Osteoblast (primary cell): Measurements from ENCODE around the gene GCAT. TPM values are rescaled to one million over a fixed set of nuclear protein-coding genes. Genes with fewer than 3 reads are reported as not detected.

ENCODE experiments used
- DNase-seq: peaks from one replicate; pipeline ENCODE4 v3.0.0; 2011; ENCODE audit warnings: low spot score, mixed read lengths; ENCODE audit not compliant: insufficient read length; ENCODE audit errors: missing footprints
- H2AFZ ChIP-seq: 2 replicates; pipeline ENCODE4 v1.6.0; 2011; ENCODE audit warnings: mild to moderate bottlenecking, low read length
- H3K27ac ChIP-seq: 2 replicates; pipeline ENCODE4 v1.5.1; 2011; ENCODE audit warnings: mild to moderate bottlenecking, low read depth, low read length, moderate library complexity
- H3K27me3 ChIP-seq: 2 replicates; pipeline ENCODE4 v1.6.0; 2012; ENCODE audit warnings: mild to moderate bottlenecking, control low read depth, inconsistent platforms, low read length, moderate library complexity; ENCODE audit not compliant: insufficient read depth
- H3K36me3 ChIP-seq: 2 replicates; pipeline ENCODE4 v1.5.1; 2011; ENCODE audit warnings: mild to moderate bottlenecking, low read length, control low read depth, moderate library complexity; ENCODE audit not compliant: insufficient read depth
- H3K4me1 ChIP-seq: 2 replicates; pipeline ENCODE4 v1.5.1; 2011; ENCODE audit warnings: mild to moderate bottlenecking, low read length, control low read depth, moderate library complexity; ENCODE audit not compliant: insufficient read depth
- H3K4me2 ChIP-seq: 2 replicates; pipeline ENCODE4 v1.6.0; 2011; ENCODE audit warnings: mild to moderate bottlenecking, low read length; ENCODE audit not compliant: insufficient read depth
- H3K4me3 ChIP-seq: fragments of 200-600 bp; sonication (generic); 3 replicates; pipeline ENCODE4 v1.5.1; 2012; ENCODE audit warnings: mild to moderate bottlenecking, low read length, inconsistent platforms; ENCODE audit not compliant: insufficient read depth
- H3K79me2 ChIP-seq: 2 replicates; pipeline ENCODE4 v1.6.0; 2012; ENCODE audit warnings: mild to moderate bottlenecking, low read length, control low read depth, inconsistent platforms; ENCODE audit not compliant: insufficient read depth
- H3K9me3 ChIP-seq: 2 replicates; pipeline ENCODE4 v1.5.1; 2011; ENCODE audit warnings: low read depth, low read length, control low read depth
- H4K20me1 ChIP-seq: 2 replicates; pipeline ENCODE4 v1.6.0; 2012; ENCODE audit warnings: mild to moderate bottlenecking, low read length, control low read depth; ENCODE audit not compliant: insufficient read depth
- CTCF ChIP-seq: IDR thresholded peaks from 2 replicates; pipeline ENCODE4 v1.5.1; 2011; ENCODE audit warnings: mild to moderate bottlenecking, low read depth, low read length, moderate library complexity; ENCODE audit errors: extremely low read depth
- total RNA-seq: library from RNA; depleted of rRNA; stranded (reverse); fragments of >200 nt; gene quantifications from 2 replicates; pipeline ENCODE4 v1.2.3, GENCODE V29; 2012

The GCAT gene
- total RNA-seq: 25.9 and 26.8 TPM in 2 replicates

GRCh38 chr22:37807410-37808293 lies at the start of gene GCAT:
Gene GCAT, plus strand, starts transcription at chr22:37807934. Its CDS starts 34 bp downstream, at chr22:37807968.
- no peak for TF ChIP-seq CTCF
- peaks cover 29% of the 10 kb centered on the region for H3K4me1 ChIP-seq
- H3K4me3 ChIP-seq: peak within 1 kb of the TSS; percentile 84
- H4K20me1 ChIP-seq: peaks cover 2% of the 10 kb centered on the region
- H3K79me2 ChIP-seq: peaks cover 13% of the 10 kb centered on the region
- H3K27ac ChIP-seq: peak within 1 kb of the TSS; percentile 82
- H3K27me3 ChIP-seq: no peaks in the 10 kb centered on the region
- no peaks in the 10 kb centered on the region for H3K36me3 ChIP-seq
- H3K9me3 ChIP-seq: no peaks in the 10 kb centered on the region
- H2AFZ ChIP-seq: peak within 1 kb of the TSS; percentile 92
- peak within 1 kb of the TSS; percentile 98 for H3K4me2 ChIP-seq
- peak; percentile 100 for DNase-seq

- Histone ChIP-seq H3K36me3 (peaks cover 88% of the 10 kb centered on the region), H4K20me1 (peaks cover 29% of the 10 kb centered on the region), H3K79me2 (peaks cover 62% of the 10 kb centered on the region), H3K9me3 (no peaks in the 10 kb centered on the region), H2AFZ (no peak overlapping the region), H3K4me3 (no peak overlapping the region), H3K27ac (no peak overlapping the region), H3K4me1 (peaks cover 6% of the 10 kb centered on the region), H3K27me3 (no peaks in the 10 kb centered on the region), H3K4me2 (no peak overlapping the region)
- TF ChIP-seq CTCF: no peak
- no peak for DNase-seq
Observed at GRCh38 chr22:37758694-37759093, 49.0 kb upstream of the GCAT start.

- Histone ChIP-seq H3K9me3 (no peaks in the 10 kb centered on the region), H3K79me2 (peaks cover 59% of the 10 kb centered on the region), H3K4me2 (no peak overlapping the region), H3K27ac (no peak overlapping the region), H3K4me1 (peaks cover under 1% of the 10 kb centered on the region), H3K36me3 (peaks cover 91% of the 10 kb centered on the region), H3K27me3 (no peaks in the 10 kb centered on the region), H2AFZ (no peak overlapping the region), H4K20me1 (peaks cover 26% of the 10 kb centered on the region), H3K4me3 (no peak overlapping the region)
- no peak for DNase-seq
- TF ChIP-seq CTCF: no peak
Observed at GRCh38 chr22:37759281-37759680, 48.5 kb upstream of the GCAT start.

- peaks cover 20% of the 10 kb centered on the region for H4K20me1 ChIP-seq
- peaks cover 88% of the 10 kb centered on the region for H3K36me3 ChIP-seq
- H3K4me2 ChIP-seq: no peak overlapping the region
- no peak overlapping the region for H3K27ac ChIP-seq
- H3K79me2 ChIP-seq: peaks cover 50% of the 10 kb centered on the region
- no peaks in the 10 kb centered on the region for H3K27me3 ChIP-seq
- no peak overlapping the region for H3K4me3 ChIP-seq
- H3K4me1 ChIP-seq: no peaks in the 10 kb centered on the region
- no peak for TF ChIP-seq CTCF
- H2AFZ ChIP-seq: no peak overlapping the region
- no peaks in the 10 kb centered on the region for H3K9me3 ChIP-seq
- no peak for DNase-seq
Observed at GRCh38 chr22:37760152-37760551, 47.6 kb upstream of the GCAT start.
